Karpas-422 (cell line): Measurements from ENCODE around the gene ZNF644. TPM values are rescaled to one million over a fixed set of nuclear protein-coding genes. Genes with fewer than 3 reads are reported as not detected.
A peak's percentile ranks its signal among the peaks of the same experiment; 100 is the strongest.
"Not testable (repeated sequence)": the region's sequence is repeated elsewhere in the genome, so short reads cannot be mapped to it uniquely, and the experiment has no call there.

Experiments used
- DNase-seq: peaks from one replicate; pipeline ENCODE4 v3.0.0-alpha.2; 2015
- H2AFZ ChIP-seq: fragments of 200-600 bp; sonication (generic); 2 replicates; pipeline ENCODE4 v1.6.1; 2014; ENCODE audit warnings: antibody characterized with exemption, low read length, mixed read lengths
- H3K27ac ChIP-seq: fragments of 200-600 bp; sonication (generic); 2 replicates; pipeline ENCODE4 v1.5.1; 2014; ENCODE audit warnings: mild to moderate bottlenecking, low read length, moderate library complexity
- H3K27me3 ChIP-seq: fragments of 200-600 bp; sonication (generic); 2 replicates; pipeline ENCODE4 v1.6.1; 2014; ENCODE audit warnings: low read length, mixed read lengths
- H3K36me3 ChIP-seq: fragments of 200-600 bp; sonication (generic); 2 replicates; pipeline ENCODE4 v1.6.1; 2014; ENCODE audit warnings: low read length, mixed read lengths; ENCODE audit not compliant: insufficient read depth
- H3K4me1 ChIP-seq: fragments of 200-600 bp; sonication (generic); 2 replicates; pipeline ENCODE4 v1.6.1; 2014; ENCODE audit warnings: mild to moderate bottlenecking, low read length, mixed read lengths
- H3K4me2 ChIP-seq: fragments of 200-600 bp; sonication (generic); 2 replicates; pipeline ENCODE4 v1.6.1; 2014; ENCODE audit warnings: low read length, low read depth, mild to moderate bottlenecking; ENCODE audit not compliant: poor library complexity, severe bottlenecking
- H3K4me3 ChIP-seq: fragments of 200-600 bp; sonication (generic); 2 replicates; pipeline ENCODE4 v1.5.1; 2014; ENCODE audit warnings: mild to moderate bottlenecking, antibody characterized with exemption, low read length, mixed read lengths
- H3K79me2 ChIP-seq: fragments of 200-600 bp; sonication (generic); 2 replicates; pipeline ENCODE4 v1.6.1; 2014; ENCODE audit warnings: mild to moderate bottlenecking, low read length, mixed read lengths
- H3K9ac ChIP-seq: fragments of 200-600 bp; sonication (generic); 2 replicates; pipeline ENCODE4 v1.6.0; 2014; ENCODE audit warnings: low read length
- H3K9me2 ChIP-seq: fragments of 200-600 bp; sonication (generic), shearing (Covaris generic); replicated peaks from 2 replicates; pipeline ENCODE4 v1.6.0; 2014; ENCODE audit warnings: mild to moderate bottlenecking, low read length, moderate library complexity; ENCODE audit not compliant: insufficient read depth
- H3K9me3 ChIP-seq: fragments of 300-700, 200-600 bp; sonication (generic); 2 replicates; pipeline ENCODE4 v1.6.1; 2014; ENCODE audit warnings: low read length, mixed read lengths
- H4K20me1 ChIP-seq: fragments of 200-600 bp; sonication (generic); 2 replicates; pipeline ENCODE4 v1.6.1; 2014; ENCODE audit warnings: mild to moderate bottlenecking, antibody characterized with exemption, low read length, low read depth; ENCODE audit not compliant: insufficient read depth
- total RNA-seq: library from RNA; depleted of rRNA; stranded (reverse); fragments of >200 nt; shearing (Covaris generic); gene quantifications from 2 replicates; pipeline ENCODE4 v1.2.3, GENCODE V29; 2014; ENCODE audit warnings: low replicate concordance; rRNA removed

Gene ZNF644
- 41.9 and 93.5 TPM in 2 replicates for total RNA-seq

- Histone ChIP-seq H2AFZ (peak within 1 kb of the TSS; percentile 90), H3K27me3 (no peaks in the 10 kb centered on the region), H3K4me2 (peak within 1 kb of the TSS; percentile 83), H3K4me3 (peak within 1 kb of the TSS; percentile 87), H3K9me3 (no peaks in the 10 kb centered on the region), H3K9me2 (no peaks in the 10 kb centered on the region), H3K36me3 (peaks cover 29% of the 10 kb centered on the region), H3K9ac (peak within 1 kb of the TSS; percentile 97), H3K79me2 (peaks cover 52% of the 10 kb centered on the region), H4K20me1 (peaks cover 7% of the 10 kb centered on the region; the same call in 1 of the 2 replicates), H3K27ac (peak within 1 kb of the TSS; percentile 92), H3K4me1 (peaks cover 44% of the 10 kb centered on the region)
- DNase-seq: peak; percentile 97
These were observed at the start of gene ZNF644 for GRCh38 chr1:91021686-91022517. Gene ZNF644, minus strand, starts transcription at chr1:91022035. Its CDS starts 39,682 bp downstream, at chr1:90982353.

DNA sequence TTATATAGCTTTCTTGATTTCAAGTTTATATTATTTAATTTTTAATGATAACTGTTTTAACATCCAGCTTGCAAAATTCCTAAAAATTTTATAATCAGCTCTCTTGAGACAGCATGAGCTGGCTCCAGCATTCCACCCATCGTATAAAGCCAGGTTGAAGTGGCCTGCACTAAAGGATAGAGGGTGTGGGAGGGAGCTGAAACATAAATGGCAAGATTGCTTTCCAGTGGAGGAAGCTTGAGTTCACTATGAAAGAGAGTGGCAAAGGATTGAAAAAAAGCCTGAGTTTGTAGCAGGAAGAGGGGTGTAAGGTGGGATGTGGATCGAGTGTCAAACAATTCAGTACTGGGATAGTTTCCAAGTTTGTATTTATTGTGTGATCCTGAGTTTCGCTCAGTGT is 48.5 kb upstream of the ZNF644 start:
- Histone ChIP-seq H3K4me2 (no peak overlapping the region), H4K20me1 (no peaks in the 10 kb centered on the region), H3K4me1 (peaks cover 4% of the 10 kb centered on the region), H3K27me3 (no peaks in the 10 kb centered on the region), H3K9me2 (no peaks in the 10 kb centered on the region), H3K9me3 (no peaks in the 10 kb centered on the region), H3K4me3 (no peak overlapping the region), H3K36me3 (no peaks in the 10 kb centered on the region), H3K9ac (no peak overlapping the region), H2AFZ (no peak overlapping the region), H3K27ac (no peak overlapping the region), H3K79me2 (no peaks in the 10 kb centered on the region)
- no peak for DNase-seq

- H3K27me3 ChIP-seq: no peaks in the 10 kb centered on the region
- H3K9me3 ChIP-seq: no peaks in the 10 kb centered on the region
- H3K9ac ChIP-seq: no peak overlapping the region
- no peaks in the 10 kb centered on the region for H3K36me3 ChIP-seq
- no peaks in the 10 kb centered on the region for H3K79me2 ChIP-seq
- no peak for DNase-seq
- H3K4me1 ChIP-seq: peaks cover 4% of the 10 kb centered on the region
- no peaks in the 10 kb centered on the region for H3K9me2 ChIP-seq
- no peak overlapping the region for H3K27ac ChIP-seq
- no peaks in the 10 kb centered on the region for H4K20me1 ChIP-seq
- H3K4me3 ChIP-seq: no peak overlapping the region
- no peak overlapping the region for H2AFZ ChIP-seq
- H3K4me2 ChIP-seq: no peak overlapping the region
These were observed 44.7 kb upstream of the ZNF644 start for GRCh38 chr1:91066538-91066937.

DNA sequence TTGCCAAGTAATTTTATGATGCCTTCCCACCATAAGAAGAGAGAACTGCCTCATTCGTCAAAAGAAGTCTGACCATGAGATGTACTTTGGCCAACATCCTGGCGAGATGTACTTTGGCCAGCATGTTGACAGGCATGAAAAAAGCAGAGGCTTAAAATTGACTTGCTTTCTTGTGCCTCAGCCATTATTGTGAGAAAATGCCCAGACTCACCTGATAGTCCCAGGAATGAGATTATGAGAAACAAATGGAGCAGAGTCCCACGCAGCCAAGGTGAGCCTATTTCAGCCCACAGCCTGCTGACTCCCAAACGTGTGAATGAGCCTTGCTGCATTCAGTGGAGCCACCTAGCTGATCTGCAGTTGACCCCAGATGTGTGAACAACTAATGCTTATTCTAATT is 43.5 kb upstream of the ZNF644 start:
- no peak overlapping the region for H3K9ac ChIP-seq
- DNase-seq: no peak
- H3K27ac ChIP-seq: no peak overlapping the region
- no peaks in the 10 kb centered on the region for H4K20me1 ChIP-seq
- H3K27me3 ChIP-seq: no peaks in the 10 kb centered on the region
- no peaks in the 10 kb centered on the region for H3K9me2 ChIP-seq
- H3K4me1 ChIP-seq: peaks cover 4% of the 10 kb centered on the region
- H3K9me3 ChIP-seq: no peaks in the 10 kb centered on the region
- H3K36me3 ChIP-seq: no peaks in the 10 kb centered on the region
- H2AFZ ChIP-seq: no peak overlapping the region
- no peaks in the 10 kb centered on the region for H3K79me2 ChIP-seq
- H3K4me2 ChIP-seq: no peak overlapping the region
- no peak overlapping the region for H3K4me3 ChIP-seq

- not testable (repeated sequence) for H3K4me1 ChIP-seq, H4K20me1 ChIP-seq, H3K79me2 ChIP-seq, DNase-seq, H3K9me3 ChIP-seq, H3K36me3 ChIP-seq, H3K27ac ChIP-seq, H3K27me3 ChIP-seq, H3K4me2 ChIP-seq, H3K9me2 ChIP-seq, H3K4me3 ChIP-seq, H3K9ac ChIP-seq
- H2AFZ ChIP-seq: 0 out of 2 replicates have a peak overlapping the region, but pooled peaks have one; percentile 43
These were observed 41.6 kb upstream of the ZNF644 start for GRCh38 chr1:91063403-91063802.

- H3K4me1 ChIP-seq: peaks cover 12% of the 10 kb centered on the region
- no peaks in the 10 kb centered on the region for H3K79me2 ChIP-seq
- H3K9ac ChIP-seq: no peak overlapping the region
- no peaks in the 10 kb centered on the region for H3K9me2 ChIP-seq
- H3K9me3 ChIP-seq: no peaks in the 10 kb centered on the region
- no peaks in the 10 kb centered on the region for H3K27me3 ChIP-seq
- H4K20me1 ChIP-seq: no peaks in the 10 kb centered on the region
- no peak for DNase-seq
- no peak overlapping the region for H3K4me2 ChIP-seq
- no peaks in the 10 kb centered on the region for H3K36me3 ChIP-seq
- no peak overlapping the region for H3K27ac ChIP-seq
- H3K4me3 ChIP-seq: no peak overlapping the region
- H2AFZ ChIP-seq: no peak overlapping the region
These were observed 37.3 kb upstream of the ZNF644 start for GRCh38 chr1:91059157-91059556.

DNA sequence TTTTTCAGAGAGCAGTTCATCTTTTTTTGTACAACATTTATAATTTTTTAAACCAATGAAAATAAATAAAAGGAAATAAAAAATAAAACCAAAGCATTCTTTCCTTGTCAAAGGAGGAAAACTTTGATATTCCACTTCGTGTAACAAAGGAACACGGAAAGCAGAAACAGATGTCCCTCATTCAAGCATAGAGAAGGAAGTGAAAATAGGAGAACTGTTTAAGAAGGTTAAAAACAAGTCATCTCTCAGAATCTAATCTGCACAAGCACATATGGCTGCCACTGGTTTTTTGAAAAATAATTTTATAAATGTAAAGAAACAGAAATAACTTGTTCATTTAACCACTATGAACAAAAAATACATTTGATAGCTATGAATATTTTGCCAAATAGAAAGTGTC is 35.9 kb upstream of the ZNF644 start:
- Histone ChIP-seq H3K9ac (no peak overlapping the region), H3K27ac (no peak overlapping the region), H3K4me3 (no peak overlapping the region), H3K4me2 (no peak overlapping the region), H3K27me3 (no peaks in the 10 kb centered on the region), H3K36me3 (no peaks in the 10 kb centered on the region), H3K9me2 (no peaks in the 10 kb centered on the region), H4K20me1 (no peaks in the 10 kb centered on the region), H2AFZ (no peak overlapping the region), H3K4me1 (peaks cover 12% of the 10 kb centered on the region), H3K79me2 (no peaks in the 10 kb centered on the region), H3K9me3 (no peaks in the 10 kb centered on the region)
- no peak for DNase-seq

DNA sequence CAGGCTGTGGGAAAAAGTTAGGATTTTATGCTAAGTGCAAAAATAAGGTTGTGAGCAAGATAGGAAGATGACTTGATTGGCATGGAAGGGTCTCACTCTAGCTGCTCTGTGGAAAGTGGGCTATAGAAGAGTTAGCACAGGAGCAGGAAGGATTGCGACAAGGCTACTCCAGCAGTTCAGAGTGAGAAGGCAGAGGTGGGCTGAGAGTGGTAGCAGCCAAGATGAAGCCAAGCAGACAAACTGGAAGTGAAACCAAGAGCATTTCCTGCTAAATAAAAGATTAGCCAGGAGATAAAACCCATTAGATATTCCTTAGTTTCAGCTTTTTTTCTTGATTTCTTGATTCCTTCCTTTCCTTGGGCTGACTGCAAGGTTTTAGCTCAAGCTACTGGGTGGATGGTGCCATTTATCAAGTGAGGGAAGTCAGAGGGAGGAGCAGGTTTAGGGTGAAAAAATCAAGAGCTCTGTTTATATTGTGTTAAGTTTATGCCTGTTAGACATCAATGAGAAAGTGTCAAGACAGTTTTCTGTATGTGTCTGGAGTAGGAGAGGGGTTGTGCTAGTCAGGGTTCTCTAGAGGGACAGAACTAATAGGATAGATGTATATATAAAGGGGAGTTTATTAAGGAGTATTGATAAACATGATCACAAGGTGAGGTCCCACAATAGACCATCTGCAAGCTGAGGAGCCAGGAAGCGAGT is 33.1 kb upstream of the ZNF644 start:
- no peak overlapping the region for H3K4me2 ChIP-seq
- peak; percentile 59 for DNase-seq
- H3K4me3 ChIP-seq: no peak overlapping the region
- no peaks in the 10 kb centered on the region for H3K27me3 ChIP-seq
- H4K20me1 ChIP-seq: no peaks in the 10 kb centered on the region
- no peaks in the 10 kb centered on the region for H3K36me3 ChIP-seq
- no peak overlapping the region for H2AFZ ChIP-seq
- no peak overlapping the region for H3K27ac ChIP-seq
- no peaks in the 10 kb centered on the region for H3K9me2 ChIP-seq
- H3K4me1 ChIP-seq: peaks cover 12% of the 10 kb centered on the region
- no peaks in the 10 kb centered on the region for H3K9me3 ChIP-seq
- H3K79me2 ChIP-seq: no peaks in the 10 kb centered on the region
- no peak overlapping the region for H3K9ac ChIP-seq
